ENCODE results near the gene CCT8L2.
"Not testable (repeated sequence)": the region's sequence is repeated elsewhere in the genome, so short reads cannot be mapped to it uniquely, and the experiment has no call there.

The CCT8L2 gene

GRCh38 chr22:16592710-16593109 is at the start of gene CCT8L2:
Gene CCT8L2, minus strand, starts transcription at chr22:16592810. Its CDS starts 260 bp downstream, at chr22:16592550.
- DNase-seq, result not testable (repeated sequence)

- DNase-seq, result not testable (repeated sequence)
These were observed 42.8 kb upstream of the CCT8L2 start for GRCh38 chr22:16635442-16635841.

DNA sequence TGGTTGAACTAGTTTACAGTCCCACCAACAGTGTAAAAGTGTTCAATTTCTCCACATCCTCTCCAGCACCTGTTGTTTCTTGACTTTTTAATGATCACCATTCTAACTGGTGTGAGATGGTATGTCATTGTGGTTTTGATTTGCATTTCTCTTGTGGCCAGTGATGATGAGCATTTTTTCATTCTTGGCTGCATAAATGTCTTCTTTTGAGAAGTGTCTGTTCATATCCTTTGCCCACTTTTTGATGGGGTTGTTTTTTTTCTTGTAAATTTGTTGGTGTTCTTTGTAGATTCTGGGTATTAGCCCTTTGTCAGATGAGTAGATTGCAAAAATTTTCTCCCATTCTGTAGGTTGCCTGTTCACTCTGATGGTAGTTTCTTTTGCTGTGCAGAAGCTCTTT is 41.5 kb upstream of the CCT8L2 start:
- not testable (repeated sequence) for DNase-seq

GRCh38 chr22:16628476-16628875 is 35.9 kb upstream of the CCT8L2 start:
- not testable (repeated sequence) for DNase-seq

DNA sequence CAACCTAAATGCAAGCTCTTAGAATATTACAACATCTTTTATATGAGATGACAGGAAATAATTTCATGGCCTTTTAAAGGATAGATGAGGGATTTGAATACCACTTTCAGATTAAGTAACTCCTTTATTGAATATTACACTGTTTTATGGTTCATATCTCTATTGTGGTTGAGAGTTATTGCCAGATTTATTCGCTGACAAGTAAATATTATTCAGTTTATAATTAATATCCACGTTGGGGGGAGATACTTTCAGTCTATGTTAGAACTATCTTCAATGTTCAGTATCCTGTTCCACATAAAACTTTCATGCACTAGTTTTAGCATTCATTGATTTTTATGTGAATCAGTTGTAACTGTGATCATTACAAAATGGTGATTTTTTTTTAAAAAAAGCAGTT is 32.4 kb upstream of the CCT8L2 start:
- not testable (repeated sequence) for DNase-seq

- DNase-seq, result not testable (repeated sequence)
These were observed 31.0 kb upstream of the CCT8L2 start for GRCh38 chr22:16623595-16623994.

GRCh38 chr22:16617516-16617915 is 24.9 kb upstream of the CCT8L2 start:
- DNase-seq, result not testable (repeated sequence)

DNA sequence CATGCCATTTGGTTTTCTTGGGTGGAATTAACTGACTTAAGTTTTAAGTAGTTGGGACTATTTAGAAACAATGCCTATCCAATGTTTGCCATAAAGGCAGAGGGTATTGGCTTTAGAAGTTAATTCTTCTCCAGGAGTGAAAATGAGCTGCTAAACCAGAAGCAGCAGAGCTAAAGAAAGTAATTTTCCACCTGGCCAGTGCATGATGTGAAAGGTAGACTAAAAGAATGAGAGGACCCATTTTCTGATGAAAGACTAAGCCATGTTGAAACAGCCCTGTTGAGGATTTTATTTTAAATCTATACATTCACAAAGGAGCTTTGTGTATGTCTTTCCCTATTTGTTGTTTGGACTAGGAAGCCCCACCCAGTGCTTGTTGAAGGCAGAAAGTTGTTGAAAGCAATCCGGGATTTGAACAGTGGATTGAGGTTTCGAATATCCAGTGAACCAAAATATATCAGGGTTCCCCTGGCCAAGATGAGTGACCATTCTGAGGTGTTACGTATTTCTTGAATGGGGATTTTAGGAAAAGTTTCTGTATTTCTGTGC is 23.9 kb upstream of the CCT8L2 start:
- not testable (repeated sequence) for DNase-seq

GRCh38 chr22:16615606-16616245 is 23.1 kb upstream of the CCT8L2 start:
- not testable (repeated sequence) for DNase-seq

- no peak for DNase-seq
These were observed 17.1 kb upstream of the CCT8L2 start for GRCh38 chr22:16609548-16610261.

GRCh38 chr22:16608931-16609330 is 16.3 kb upstream of the CCT8L2 start:
- DNase-seq, result no peak

DNA sequence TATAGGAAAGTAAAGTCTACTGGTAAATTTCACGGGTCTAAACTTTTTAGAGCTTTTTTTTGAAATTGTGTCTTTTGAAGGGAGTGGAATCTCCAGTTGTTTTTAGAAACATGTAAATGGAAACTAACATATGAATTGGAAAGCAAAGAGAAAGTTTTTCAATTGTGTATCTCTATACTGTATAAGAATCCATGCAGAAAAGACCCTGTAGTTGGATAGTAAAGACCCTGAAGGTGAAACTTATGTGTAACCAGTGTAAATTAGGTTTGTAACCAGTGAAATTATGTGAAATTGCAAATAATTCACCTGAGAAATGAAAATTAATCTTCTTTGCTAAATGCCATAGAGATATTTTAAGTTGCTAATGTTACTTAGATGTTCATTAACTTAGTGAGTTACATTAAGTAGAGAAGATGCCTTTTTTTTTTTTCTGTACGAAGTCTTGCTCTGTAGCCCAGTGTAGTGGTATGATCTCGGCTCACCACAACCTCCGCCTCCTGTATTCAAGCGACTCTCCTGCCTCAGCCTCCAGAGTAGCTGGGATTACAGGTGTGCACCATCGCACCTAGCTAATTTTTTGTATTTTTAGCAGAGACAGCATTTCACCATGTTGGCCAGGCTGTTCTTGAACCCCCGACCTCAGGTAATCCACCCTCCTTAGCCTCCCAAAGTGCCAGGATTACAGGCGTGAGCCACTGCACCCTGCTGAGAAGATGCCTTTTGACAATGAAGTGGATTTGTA is 11.8 kb upstream of the CCT8L2 start:
- not testable (repeated sequence) for DNase-seq

DNA sequence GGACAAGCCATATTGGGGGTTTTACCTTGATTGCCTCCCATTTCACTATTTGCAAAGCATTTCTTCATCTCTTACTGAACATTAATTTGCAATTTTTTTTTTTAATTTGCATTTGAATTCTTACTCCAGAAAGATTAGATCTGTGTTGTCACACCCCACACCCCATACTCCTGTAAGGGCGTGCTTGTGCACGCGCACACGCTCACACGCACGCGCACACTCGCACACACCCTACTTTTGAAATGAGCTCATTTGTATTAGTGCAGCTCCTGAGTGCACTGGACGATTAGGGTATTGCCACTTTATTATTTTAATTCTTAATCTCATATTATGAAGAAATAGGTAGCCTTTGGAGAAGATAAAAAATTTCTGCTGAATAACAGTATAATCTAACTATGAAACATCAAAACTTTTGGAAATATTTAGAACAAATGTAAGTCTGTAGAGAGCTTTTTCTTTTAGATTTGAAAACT is 11.2 kb upstream of the CCT8L2 start:
- DNase-seq, result not testable (repeated sequence)

GRCh38 chr22:16603448-16603768 is 10.8 kb upstream of the CCT8L2 start:
- no peak for DNase-seq

DNA sequence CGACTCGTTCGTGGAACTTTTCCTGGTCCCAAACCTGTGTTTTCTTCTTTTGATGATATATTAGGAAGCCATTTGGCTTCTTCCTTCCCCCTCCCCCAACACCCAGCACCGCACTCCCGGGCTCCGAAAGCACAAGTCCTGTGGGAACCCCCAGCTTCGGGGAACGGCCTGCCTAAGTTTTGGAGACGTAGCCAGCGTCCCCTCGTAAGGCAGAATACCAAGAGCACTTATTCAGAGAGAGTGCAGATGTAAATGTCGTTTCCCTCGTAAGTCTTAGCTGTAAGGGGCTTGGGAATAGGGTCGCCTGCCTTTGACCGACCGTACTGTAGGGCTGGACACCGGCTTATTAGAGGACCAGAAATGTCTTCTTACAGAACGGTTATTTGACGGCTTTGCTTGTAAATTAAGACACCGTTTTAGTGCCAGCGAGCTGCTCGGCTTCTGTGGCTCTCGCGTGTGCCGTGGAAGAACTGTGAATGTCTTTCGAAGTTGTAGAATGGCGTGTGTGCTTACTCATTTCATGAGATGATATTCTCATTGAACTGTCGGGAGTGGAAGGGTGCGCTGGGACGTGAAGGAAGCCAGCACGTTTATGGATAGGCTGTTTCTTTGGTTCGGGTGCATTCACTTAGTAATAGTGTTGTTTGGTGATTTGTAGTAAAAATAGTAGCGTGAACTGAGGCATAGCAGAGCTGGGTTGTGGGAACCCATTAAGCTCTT is 10.3 kb upstream of the CCT8L2 start:
- DNase-seq, result not testable (repeated sequence)

- not testable (repeated sequence) for DNase-seq
These were observed 9.7 kb upstream of the CCT8L2 start for GRCh38 chr22:16602224-16602727.

DNA sequence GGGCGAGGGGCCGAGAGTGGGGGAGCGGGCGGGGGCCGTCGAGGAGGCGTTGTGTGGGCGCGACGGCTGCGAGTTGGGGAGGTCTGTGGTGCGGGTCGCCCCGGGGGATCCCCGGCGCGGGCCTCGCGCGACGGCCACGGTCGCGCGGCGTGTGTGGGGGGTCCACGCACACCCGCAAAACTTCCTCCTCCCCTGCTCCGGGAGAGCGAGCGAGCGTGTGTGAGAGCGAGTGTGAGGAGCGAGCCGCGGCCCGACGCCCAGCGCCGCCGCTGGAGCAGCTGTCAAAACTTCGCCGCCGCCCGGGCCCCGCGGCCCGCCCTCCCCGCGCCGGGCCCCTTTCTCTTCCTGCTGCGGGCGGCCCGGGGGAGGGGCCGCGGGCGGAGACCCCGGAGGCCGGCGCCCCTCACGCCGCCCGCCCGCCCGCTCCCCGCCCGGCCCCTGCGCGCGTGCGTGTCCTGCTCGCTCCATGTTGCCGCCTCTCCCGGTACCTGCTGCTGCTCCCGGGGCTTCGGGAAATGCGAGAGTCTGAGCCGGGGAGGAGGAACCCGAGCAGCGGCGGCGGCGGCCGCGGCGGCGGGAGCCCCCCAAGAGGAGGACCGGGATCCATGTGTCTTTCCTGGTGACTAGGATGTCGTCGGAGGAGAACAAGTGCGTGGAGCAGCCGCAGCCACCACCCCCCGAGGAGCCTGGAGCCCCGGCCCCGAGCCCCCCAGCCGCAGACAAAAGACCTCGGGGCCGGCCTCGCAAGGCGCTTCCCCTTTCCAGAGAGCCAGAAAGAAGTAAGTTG is 9.0 kb upstream of the CCT8L2 start:
- DNase-seq, result no peak

DNA sequence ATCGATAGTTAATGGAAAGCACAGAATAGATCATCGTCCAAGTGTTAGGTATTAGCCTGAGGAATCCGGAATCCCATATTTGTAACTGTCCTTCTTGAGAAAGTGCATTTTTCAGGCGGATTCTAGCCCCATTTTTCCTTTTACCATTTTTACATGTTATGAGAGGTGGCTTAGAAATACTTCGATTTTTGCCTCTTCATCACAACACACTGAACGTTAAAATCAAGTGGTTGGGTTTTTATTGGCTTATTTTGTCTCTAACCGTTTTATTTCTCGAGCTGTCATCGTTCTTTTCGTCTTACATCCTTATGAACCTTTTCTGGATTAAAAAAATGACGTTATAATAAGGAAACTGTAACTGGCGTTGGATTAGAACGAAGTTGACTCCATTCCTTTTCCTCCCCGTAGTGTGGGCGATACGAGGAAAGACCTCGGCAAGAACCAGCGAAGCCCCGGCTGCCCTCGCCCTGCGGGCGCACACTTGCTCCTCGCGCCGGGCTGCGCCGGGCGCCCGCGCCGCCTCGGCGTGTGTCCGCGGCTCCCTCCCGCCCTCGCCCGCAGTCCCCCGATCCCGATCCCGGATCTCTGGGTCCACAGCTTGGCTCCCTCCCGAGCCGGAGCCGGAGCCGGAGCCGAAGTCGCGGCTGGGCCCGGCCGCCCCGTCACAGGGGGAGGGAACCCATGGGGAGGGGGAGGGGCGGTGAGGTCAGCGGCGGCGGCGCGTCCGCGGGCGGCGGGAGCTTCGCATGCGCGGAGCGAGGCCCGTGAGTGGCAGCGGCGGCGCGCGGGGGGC is 8.2 kb upstream of the CCT8L2 start:
- not testable (repeated sequence) for DNase-seq

GRCh38 chr22:16599648-16600047 is 7.0 kb upstream of the CCT8L2 start:
- not testable (repeated sequence) for DNase-seq

- not testable (repeated sequence) for DNase-seq
These were observed 2.6 kb upstream of the CCT8L2 start for GRCh38 chr22:16595251-16595650.

GRCh38 chr22:16594026-16594425 is 1.4 kb upstream of the CCT8L2 start:
- no peak for DNase-seq
